HepG2 (cell line): Measurements from ENCODE around the gene FRMD8. TPM values are rescaled to one million over a fixed set of nuclear protein-coding genes. Genes with fewer than 3 reads are reported as not detected.

Experiments used
- ARNTL ChIP-seq: sonication (generic); formaldehyde crosslinking; IDR thresholded peaks from 2 replicates; pipeline ENCODE4 v1.4.0; 2020; ENCODE audit warnings: mild to moderate bottlenecking, missing genetic modification reagents
- BORCS8-MEF2B ChIP-seq: sonication (generic); formaldehyde crosslinking; IDR thresholded peaks from 2 replicates; pipeline ENCODE4 v1.8.0; 2022; ENCODE audit warnings: mild to moderate bottlenecking, missing genetic modification reagents
- GTF2F1 ChIP-seq: fragments of 150-350 bp; IDR thresholded peaks from 2 replicates; pipeline ENCODE4 v1.6.1; 2014; ENCODE audit warnings: low read length
- IRF2 ChIP-seq: IDR thresholded peaks from 2 replicates; pipeline ENCODE4 v1.6.1; 2018; ENCODE audit warnings: missing genetic modification reagents, missing compliant biosample characterization
- MXI1 ChIP-seq: IDR thresholded peaks from 3 replicates; pipeline ENCODE4 v1.6.1; 2012; ENCODE audit warnings: low read depth, low read length, inconsistent platforms, borderline replicate concordance
- PAF1 ChIP-seq: IDR thresholded peaks from 2 replicates; pipeline ENCODE4 v1.6.1; 2016; ENCODE audit warnings: missing genetic modification reagents, missing compliant biosample characterization
- POLR2A ChIP-seq, 2 experiments: IDR thresholded peaks; 2 replicates each; pipeline ENCODE4 v1.6.1; 2011; ENCODE audit warnings: low read depth in 2 of 2, low read length in 2 of 2, mild to moderate bottlenecking in 1 of 2, moderate library complexity in 1 of 2; ENCODE audit not compliant: insufficient read depth in 1 of 2
- POLR2G ChIP-seq: fragments of 200-400 bp; formaldehyde crosslinking; IDR thresholded peaks from 2 replicates; pipeline ENCODE4 v1.6.1; 2018; ENCODE audit warnings: mild to moderate bottlenecking, low read depth, low read length, moderate library complexity
- RBFOX2 ChIP-seq: fragments of 200-400 bp; formaldehyde crosslinking; IDR thresholded peaks from 2 replicates; pipeline ENCODE4 v1.6.1; 2017; ENCODE audit warnings: low read depth, mild to moderate bottlenecking, low read length
- RBM22 ChIP-seq: fragments of 200-400 bp; formaldehyde crosslinking; optimal IDR thresholded peaks from 2 replicates; pipeline ENCODE3; 2017; ENCODE audit warnings: mild to moderate bottlenecking, low read length, moderate library complexity
- SRY ChIP-seq: sonication (generic); formaldehyde crosslinking; IDR thresholded peaks from 2 replicates; pipeline ENCODE4 v1.8.0; 2022; ENCODE audit warnings: mild to moderate bottlenecking, missing genetic modification reagents
- TBL1XR1 ChIP-seq: fragments of 150-350 bp; IDR thresholded peaks from 2 replicates; pipeline ENCODE4 v1.6.1; 2014; ENCODE audit warnings: borderline replicate concordance, low read length; ENCODE audit not compliant: partially characterized antibody
- ZFY ChIP-seq: sonication (generic); formaldehyde crosslinking; IDR thresholded peaks from 2 replicates; pipeline ENCODE4 v1.4.0; 2020; ENCODE audit warnings: missing genetic modification reagents
- ZIK1 ChIP-seq: sonication (generic); formaldehyde crosslinking; IDR thresholded peaks from 2 replicates; pipeline ENCODE4 v1.5.0; 2020; ENCODE audit warnings: mild to moderate bottlenecking, low read depth, missing genetic modification reagents, borderline replicate concordance
- ZNF136 ChIP-seq: sonication (generic); formaldehyde crosslinking; IDR thresholded peaks from 2 replicates; pipeline ENCODE4 v1.8.1; 2022; ENCODE audit warnings: low read depth, mild to moderate bottlenecking, moderate library complexity, missing genetic modification reagents
- ZNF143 ChIP-seq: sonication (generic); formaldehyde crosslinking; IDR thresholded peaks from 2 replicates; pipeline ENCODE4 v1.4.0; 2020; ENCODE audit warnings: missing genetic modification reagents
- ZNF331 ChIP-seq: sonication (generic); formaldehyde crosslinking; IDR thresholded peaks from 2 replicates; pipeline ENCODE4 v1.4.0; 2020; ENCODE audit warnings: missing genetic modification reagents
- ZNF615 ChIP-seq: sonication (generic); formaldehyde crosslinking; IDR thresholded peaks from 2 replicates; pipeline ENCODE4 v1.5.0; 2020; ENCODE audit warnings: mild to moderate bottlenecking, missing genetic modification reagents, borderline replicate concordance
- ZNF724P ChIP-seq: sonication (generic); formaldehyde crosslinking; IDR thresholded peaks from 2 replicates; pipeline ENCODE4 v1.8.0; 2022; ENCODE audit warnings: missing genetic modification reagents, borderline replicate concordance
- ZNF816 ChIP-seq: sonication (generic); formaldehyde crosslinking; IDR thresholded peaks from 2 replicates; pipeline ENCODE4 v1.8.0; 2022; ENCODE audit warnings: missing genetic modification reagents, mild to moderate bottlenecking, borderline replicate concordance
- polyA plus RNA-seq, 8 experiments: library from polyadenylated mRNA; depleted of rRNA in 3 of 8; stranded (reverse) in 7 of 8; unstranded in 1 of 8; fragments of >200 nt; fragmentation: Illumina TruSeq in 4 of 8; extraction: Trizol in 4 of 8; gene quantifications; 2 replicates each; pipeline versions ENCODE4 v1.2.1 to v1.2.3, GENCODE V29; 2011 to 2016; ENCODE audit warnings: low read depth in 4 of 8, missing spikeins in 1 of 8, mixed read lengths in 1 of 8; ENCODE audit not compliant: insufficient read depth in 1 of 8
- total RNA-seq, 5 experiments: library from RNA; depleted of rRNA; stranded (reverse); fragments of >200 nt; fragmentation: Illumina TruSeq; extraction: Trizol; gene quantifications; 2 replicates each; pipeline ENCODE4 v1.2.3, GENCODE V29; 2016; ENCODE audit warnings: low read depth in 1 of 5
- TF ChIP-seq, protein P1 (sequence below): sonication (generic); formaldehyde crosslinking; conservative IDR thresholded peaks from 2 replicates; pipeline ENCODE4 v1.8.1; 2023; ENCODE audit warnings: missing genetic modification reagents
- TF ChIP-seq, protein P2 (sequence below): IDR thresholded peaks from 2 replicates; pipeline ENCODE4 v1.6.1; 2016; ENCODE audit warnings: low read depth, control low read depth

Gene FRMD8
- total and polyA plus RNA-seq, 2 of the 13 experiments (the other 11 are each of a cell fraction or from before 2014, with no cell fraction given), result 5.8 to 20.6 TPM

- TF ChIP-seq ZNF143 (CRISPR knock-in tag) (no peak), RBM22 (peak; percentile 92), IRF2 (no peak), ZNF724P (CRISPR knock-in tag) (no peak), ZNF136 (CRISPR knock-in tag) (0 out of 2 replicates have a peak, but pooled peaks have one; percentile 55), ZFY (CRISPR knock-in tag) (0 out of 2 replicates have a peak, but pooled peaks have one; percentile 4), BORCS8-MEF2B (CRISPR knock-in tag) (0 out of 2 replicates have a peak, but pooled peaks have one; percentile 19), POLR2G (peak; percentile 55; the same call in 1 of the 2 replicates), ZNF816 (CRISPR knock-in tag) (peak; percentile 22; the same call in 1 of the 2 replicates), ZNF615 (CRISPR knock-in tag) (peak; percentile 34; the same call in 1 of the 2 replicates), GTF2F1 (no peak), RBFOX2 (peak; percentile 4; the same call in 1 of the 2 replicates), MXI1 (0 out of 3 replicates have a peak, but pooled peaks have one; percentile 2), ZIK1 (CRISPR knock-in tag) (0 out of 2 replicates have a peak, but pooled peaks have one; percentile 40), ZNF331 (CRISPR knock-in tag) (0 out of 2 replicates have a peak, but pooled peaks have one; percentile 7), SRY (CRISPR knock-in tag) (0 out of 2 replicates have a peak, but pooled peaks have one; percentile 26), ARNTL (CRISPR knock-in tag) (0 out of 2 replicates have a peak, but pooled peaks have one; percentile 8), TBL1XR1 (no peak), PAF1 (CRISPR knock-in tag) (peak; percentile 91), POLR2A (IDR thresholded peaks at IDR 0.05; ENCODE audit: insufficient read depth in 1 of 2, low read depth in 2 of 2, low read length in 2 of 2) (peak in 1 of 2 experiments; percentile 13; a peak in 1 of 4 replicates)
- TF ChIP-seq, protein P1, sequence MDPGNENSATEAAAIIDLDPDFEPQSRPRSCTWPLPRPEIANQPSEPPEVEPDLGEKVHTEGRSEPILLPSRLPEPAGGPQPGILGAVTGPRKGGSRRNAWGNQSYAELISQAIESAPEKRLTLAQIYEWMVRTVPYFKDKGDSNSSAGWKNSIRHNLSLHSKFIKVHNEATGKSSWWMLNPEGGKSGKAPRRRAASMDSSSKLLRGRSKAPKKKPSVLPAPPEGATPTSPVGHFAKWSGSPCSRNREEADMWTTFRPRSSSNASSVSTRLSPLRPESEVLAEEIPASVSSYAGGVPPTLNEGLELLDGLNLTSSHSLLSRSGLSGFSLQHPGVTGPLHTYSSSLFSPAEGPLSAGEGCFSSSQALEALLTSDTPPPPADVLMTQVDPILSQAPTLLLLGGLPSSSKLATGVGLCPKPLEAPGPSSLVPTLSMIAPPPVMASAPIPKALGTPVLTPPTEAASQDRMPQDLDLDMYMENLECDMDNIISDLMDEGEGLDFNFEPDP (CRISPR knock-in tag), result 0 out of 2 replicates have a peak, but pooled peaks have one; percentile 75
- TF ChIP-seq, protein P2, sequence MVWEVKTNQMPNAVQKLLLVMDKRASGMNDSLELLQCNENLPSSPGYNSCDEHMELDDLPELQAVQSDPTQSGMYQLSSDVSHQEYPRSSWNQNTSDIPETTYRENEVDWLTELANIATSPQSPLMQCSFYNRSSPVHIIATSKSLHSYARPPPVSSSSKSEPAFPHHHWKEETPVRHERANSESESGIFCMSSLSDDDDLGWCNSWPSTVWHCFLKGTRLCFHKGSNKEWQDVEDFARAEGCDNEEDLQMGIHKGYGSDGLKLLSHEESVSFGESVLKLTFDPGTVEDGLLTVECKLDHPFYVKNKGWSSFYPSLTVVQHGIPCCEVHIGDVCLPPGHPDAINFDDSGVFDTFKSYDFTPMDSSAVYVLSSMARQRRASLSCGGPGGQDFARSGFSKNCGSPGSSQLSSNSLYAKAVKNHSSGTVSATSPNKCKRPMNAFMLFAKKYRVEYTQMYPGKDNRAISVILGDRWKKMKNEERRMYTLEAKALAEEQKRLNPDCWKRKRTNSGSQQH, result peak; percentile 58; the same call in 1 of the 2 replicates
Measured at GRCh38 chr11:65423516-65424204, 37.2 kb downstream of the FRMD8 start (continued).
